WTC11 (cell line): Measurements from ENCODE around the gene MARK2. TPM values are rescaled to one million over a fixed set of nuclear protein-coding genes. Genes with fewer than 3 reads are reported as not detected.
A peak's percentile ranks its signal among the peaks of the same experiment; 100 is the strongest.

Source experiments
- ATAC-seq: fragments of 200-7000 bp; cut with Tn5 transposase; 2 replicates; pipeline ENCODE4 v1.10.0; 2021; ENCODE audit warnings: mild to moderate bottlenecking, moderate library complexity
- CTCF ChIA-PET: fragments of 300-600 bp; sonication (Branson Sonifier 250); formaldehyde crosslinking; loops from one replicate; lab custom pipeline; 2021; ENCODE audit warnings: antibody characterized with exemption; lab: Charles Lee
- POLR2A ChIA-PET: fragments of 350-600 bp; sonication (Branson Sonifier 250); formaldehyde crosslinking; loops from one replicate; lab custom pipeline; 2021; ENCODE audit warnings: antibody characterized with exemption; lab: Charles Lee
- DNase-seq: peaks from one replicate; pipeline ENCODE4 v3.0.0; 2021; ENCODE audit warnings: low spot score
- H3K27ac Mint-ChIP-seq: 2 replicates; pipeline ENCODE4 v1.8.0; 2021; ENCODE audit warnings: mixed read lengths
- H3K27me3 Mint-ChIP-seq: 2 replicates; pipeline ENCODE4 v1.8.0; 2021; ENCODE audit warnings: low read depth, mild to moderate bottlenecking, moderate library complexity, mixed read lengths
- H3K36me3 Mint-ChIP-seq: 2 replicates; pipeline ENCODE4 v1.8.0; 2021; ENCODE audit warnings: mixed read lengths
- H3K4me1 Mint-ChIP-seq: 2 replicates; pipeline ENCODE4 v1.8.0; 2022; ENCODE audit warnings: mixed read lengths
- H3K4me3 Mint-ChIP-seq: 2 replicates; pipeline ENCODE4 v1.8.0; 2021; ENCODE audit warnings: mild to moderate bottlenecking, moderate library complexity, mixed read lengths
- H3K9me3 Mint-ChIP-seq: 2 replicates; pipeline ENCODE4 v1.8.0; 2021; ENCODE audit warnings: mixed read lengths
- CBFB ChIP-seq: sonication (generic); formaldehyde crosslinking; IDR thresholded peaks from 2 replicates; pipeline ENCODE4 v1.8.1; 2022; ENCODE audit warnings: mild to moderate bottlenecking, low read depth, missing genetic modification reagents
- ESRRA ChIP-seq: sonication (generic); formaldehyde crosslinking; IDR thresholded peaks from 2 replicates; pipeline ENCODE4 v1.8.1; 2022; ENCODE audit warnings: mild to moderate bottlenecking, missing genetic modification reagents, borderline replicate concordance
- GABPB1 ChIP-seq: sonication (generic); formaldehyde crosslinking; IDR thresholded peaks from 2 replicates; pipeline ENCODE4 v1.8.1; 2023; ENCODE audit warnings: mild to moderate bottlenecking, missing genetic modification reagents
- GTF2I ChIP-seq: fragments of 250-450 bp; sonication (Bioruptor Pico); conservative IDR thresholded peaks from 2 replicates; pipeline ENCODE4 v1.4.0; 2021; ENCODE audit warnings: mild to moderate bottlenecking
- IRF1 ChIP-seq: sonication (generic); formaldehyde crosslinking; IDR thresholded peaks from 2 replicates; pipeline ENCODE4 v1.8.0; 2023; ENCODE audit warnings: missing genetic modification reagents
- IRF2 ChIP-seq: sonication (generic); formaldehyde crosslinking; IDR thresholded peaks from 2 replicates; pipeline ENCODE4 v1.8.0; 2022; ENCODE audit warnings: low read depth, missing genetic modification reagents, borderline replicate concordance
- JAZF1 ChIP-seq: fragments of 250-450 bp; sonication (Bioruptor Pico); IDR thresholded peaks from 2 replicates; pipeline ENCODE4 v1.9.0; 2021; ENCODE audit warnings: moderate library complexity, mild to moderate bottlenecking, inconsistent platforms
- NR2C2 ChIP-seq: sonication (generic); formaldehyde crosslinking; IDR thresholded peaks from 2 replicates; pipeline ENCODE4 v1.8.0; 2022; ENCODE audit warnings: mild to moderate bottlenecking, missing genetic modification reagents
- NR3C1 ChIP-seq: sonication (generic); formaldehyde crosslinking; conservative IDR thresholded peaks from 2 replicates; pipeline ENCODE4 v1.8.1; 2023; ENCODE audit warnings: low read depth, mild to moderate bottlenecking, missing genetic modification reagents
- OVOL2 ChIP-seq: fragments of 250-450 bp; sonication (Bioruptor Pico); IDR thresholded peaks from 2 replicates; pipeline ENCODE4 v1.9.0; 2021; ENCODE audit warnings: mild to moderate bottlenecking, borderline replicate concordance
- RELA ChIP-seq: sonication (generic); formaldehyde crosslinking; IDR thresholded peaks from 2 replicates; pipeline ENCODE4 v1.8.1; 2022; ENCODE audit warnings: missing genetic modification reagents, mild to moderate bottlenecking, borderline replicate concordance
- RORB ChIP-seq: fragments of 250-450 bp; sonication (Bioruptor Pico); IDR thresholded peaks from 2 replicates; pipeline ENCODE4 v1.9.0; 2021; ENCODE audit warnings: mild to moderate bottlenecking
- TCF7 ChIP-seq: sonication (generic); formaldehyde crosslinking; IDR thresholded peaks from 2 replicates; pipeline ENCODE4 v1.8.0; 2022; ENCODE audit warnings: mild to moderate bottlenecking, low read depth, missing genetic modification reagents, moderate library complexity
- TP53 ChIP-seq: sonication (generic); formaldehyde crosslinking; IDR thresholded peaks from 2 replicates; pipeline ENCODE4 v1.8.1; 2023; ENCODE audit warnings: mild to moderate bottlenecking, missing genetic modification reagents
- ZNF396 ChIP-seq: fragments of 250-450 bp; sonication (Bioruptor Pico); IDR thresholded peaks from 2 replicates; pipeline ENCODE4 v1.8.0; 2021; ENCODE audit warnings: mild to moderate bottlenecking, moderate library complexity, borderline replicate concordance
- ZNF423 ChIP-seq: fragments of 250-450 bp; sonication (Bioruptor Pico); IDR thresholded peaks from 2 replicates; pipeline ENCODE4 v2.1.2; 2022; ENCODE audit warnings: mild to moderate bottlenecking, moderate library complexity
- ZNF671 ChIP-seq: fragments of 250-450 bp; sonication (Bioruptor Pico); IDR thresholded peaks from 2 replicates; pipeline ENCODE4 v1.8.0; 2021; ENCODE audit warnings: mild to moderate bottlenecking
- total RNA-seq: library from RNA; stranded (reverse); gene quantifications from 3 replicates; pipeline ENCODE4 v1.2.3, GENCODE V29; 2021
- TF ChIP-seq, protein P1 (sequence below): sonication (generic); formaldehyde crosslinking; IDR thresholded peaks from 2 replicates; pipeline ENCODE4 v1.8.1; 2023; ENCODE audit warnings: mild to moderate bottlenecking, missing genetic modification reagents
- TF ChIP-seq, protein P2 (sequence below): sonication (generic); formaldehyde crosslinking; conservative IDR thresholded peaks from 2 replicates; pipeline ENCODE4 v1.8.1; 2022; ENCODE audit warnings: mild to moderate bottlenecking, missing genetic modification reagents
- TF ChIP-seq, protein P3 (sequence below): fragments of 250-450 bp; sonication (Bioruptor Pico); IDR thresholded peaks from 2 replicates; pipeline ENCODE4 v1.9.0; 2021; ENCODE audit warnings: moderate library complexity, mild to moderate bottlenecking, inconsistent platforms, borderline replicate concordance
- TF ChIP-seq, protein P4 (sequence below): sonication (generic); formaldehyde crosslinking; IDR thresholded peaks from 2 replicates; pipeline ENCODE4 v1.8.1; 2023; ENCODE audit warnings: mild to moderate bottlenecking, missing genetic modification reagents, moderate library complexity
- TF ChIP-seq, protein P5 (sequence below): sonication (generic); formaldehyde crosslinking; IDR thresholded peaks from 2 replicates; pipeline ENCODE4 v1.8.1; 2022; ENCODE audit warnings: low read depth, mild to moderate bottlenecking, moderate library complexity, missing genetic modification reagents, borderline replicate concordance
- TF ChIP-seq, protein P6 (sequence below): sonication (generic); formaldehyde crosslinking; conservative IDR thresholded peaks from 2 replicates; pipeline ENCODE4 v1.8.1; 2023; ENCODE audit warnings: mild to moderate bottlenecking, low read depth, missing genetic modification reagents, moderate library complexity

MARK2 gene
- total RNA-seq, 1 experiment from 2014 or later: 57.4 TPM

GRCh38 chr11:63914896-63915691, 76.2 kb downstream of the MARK2 start:
- ATAC-seq (no peak), DNase-seq (no peak)
- no peak overlapping the region for H3K27ac Mint-ChIP-seq
- ChIA-PET CTCF (interaction anchor here (0.9 to 6.6 kb wide), 7 partner anchors 9 to 77 kb away, joined by 3 to 94 read pairs (median 6); partner anchors contain the start of gene MARK2), POLR2A (no interaction called here)
- no peaks in the 10 kb centered on the region for H3K27me3 Mint-ChIP-seq
- peak overlapping the region; percentile 90 for H3K4me3 Mint-ChIP-seq
- H3K4me1 Mint-ChIP-seq: peaks cover 35% of the 10 kb centered on the region
- TF ChIP-seq ESRRA (no peak), JAZF1 (CRISPR knock-in tag) (no peak), ZNF396 (CRISPR knock-in tag) (no peak), ZNF423 (0 out of 2 replicates have a peak, but pooled peaks have one; percentile 18), IRF1 (CRISPR knock-in tag) (no peak), TP53 (CRISPR knock-in tag) (0 out of 2 replicates have a peak, but pooled peaks have one; percentile 42), OVOL2 (CRISPR knock-in tag) (no peak), GABPB1 (CRISPR knock-in tag) (no peak)
- TF ChIP-seq, protein P1, sequence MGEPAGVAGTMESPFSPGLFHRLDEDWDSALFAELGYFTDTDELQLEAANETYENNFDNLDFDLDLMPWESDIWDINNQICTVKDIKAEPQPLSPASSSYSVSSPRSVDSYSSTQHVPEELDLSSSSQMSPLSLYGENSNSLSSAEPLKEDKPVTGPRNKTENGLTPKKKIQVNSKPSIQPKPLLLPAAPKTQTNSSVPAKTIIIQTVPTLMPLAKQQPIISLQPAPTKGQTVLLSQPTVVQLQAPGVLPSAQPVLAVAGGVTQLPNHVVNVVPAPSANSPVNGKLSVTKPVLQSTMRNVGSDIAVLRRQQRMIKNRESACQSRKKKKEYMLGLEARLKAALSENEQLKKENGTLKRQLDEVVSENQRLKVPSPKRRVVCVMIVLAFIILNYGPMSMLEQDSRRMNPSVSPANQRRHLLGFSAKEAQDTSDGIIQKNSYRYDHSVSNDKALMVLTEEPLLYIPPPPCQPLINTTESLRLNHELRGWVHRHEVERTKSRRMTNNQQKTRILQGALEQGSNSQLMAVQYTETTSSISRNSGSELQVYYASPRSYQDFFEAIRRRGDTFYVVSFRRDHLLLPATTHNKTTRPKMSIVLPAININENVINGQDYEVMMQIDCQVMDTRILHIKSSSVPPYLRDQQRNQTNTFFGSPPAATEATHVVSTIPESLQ (CRISPR knock-in tag): no peak
- H3K36me3 Mint-ChIP-seq: peaks cover 18% of the 10 kb centered on the region
- no peaks in the 10 kb centered on the region for H3K9me3 Mint-ChIP-seq

GRCh38 chr11:63915961-63916836, 77.3 kb downstream of the MARK2 start:
- ATAC-seq: peak; percentile 16
- no peaks in the 10 kb centered on the region for H3K27me3 Mint-ChIP-seq
- DNase-seq: peak; percentile 96
- peaks cover 31% of the 10 kb centered on the region for H3K4me1 Mint-ChIP-seq
- peak overlapping the region; percentile 84; the same call in 1 of the 2 replicates for H3K27ac Mint-ChIP-seq
- CTCF ChIA-PET: interaction anchor here (0.6 to 6.6 kb wide), 16 partner anchors 10 to 269 kb away, joined by 3 to 103 read pairs (median 4); partner anchors contain the start of genes MARK2 and ZFTA
- H3K9me3 Mint-ChIP-seq: no peaks in the 10 kb centered on the region
- H3K36me3 Mint-ChIP-seq: peaks cover 18% of the 10 kb centered on the region
- H3K4me3 Mint-ChIP-seq: peak overlapping the region; percentile 90
- POLR2A ChIA-PET: interaction anchor here (1.0 to 3.1 kb wide), 5 partner anchors 19 to 269 kb away, joined by 3 to 14 read pairs (median 10); partner anchors contain the start of genes MARK2 and STIP1
- TF ChIP-seq, protein P2, sequence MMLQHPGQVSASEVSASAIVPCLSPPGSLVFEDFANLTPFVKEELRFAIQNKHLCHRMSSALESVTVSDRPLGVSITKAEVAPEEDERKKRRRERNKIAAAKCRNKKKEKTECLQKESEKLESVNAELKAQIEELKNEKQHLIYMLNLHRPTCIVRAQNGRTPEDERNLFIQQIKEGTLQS (CRISPR knock-in tag): no peak
- TF ChIP-seq, protein P3, sequence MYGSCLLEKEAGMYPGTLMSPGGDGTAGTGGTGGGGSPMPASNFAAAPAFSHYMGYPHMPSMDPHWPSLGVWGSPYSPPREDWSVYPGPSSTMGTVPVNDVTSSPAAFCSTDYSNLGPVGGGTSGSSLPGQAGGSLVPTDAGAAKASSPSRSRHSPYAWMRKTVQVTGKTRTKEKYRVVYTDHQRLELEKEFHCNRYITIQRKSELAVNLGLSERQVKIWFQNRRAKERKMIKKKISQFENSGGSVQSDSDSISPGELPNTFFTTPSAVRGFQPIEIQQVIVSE (CRISPR knock-in tag): no peak
- TF ChIP-seq ZNF671 (CRISPR knock-in tag) (no peak), RORB (CRISPR knock-in tag) (no peak), NR2C2 (CRISPR knock-in tag) (no peak), IRF2 (CRISPR knock-in tag) (no peak), CBFB (CRISPR knock-in tag) (no peak), ZNF423 (no peak), GABPB1 (CRISPR knock-in tag) (no peak), NR3C1 (no peak), TCF7 (CRISPR knock-in tag) (no peak), RELA (CRISPR knock-in tag) (no peak), GTF2I (no peak)
- TF ChIP-seq, protein P4, sequence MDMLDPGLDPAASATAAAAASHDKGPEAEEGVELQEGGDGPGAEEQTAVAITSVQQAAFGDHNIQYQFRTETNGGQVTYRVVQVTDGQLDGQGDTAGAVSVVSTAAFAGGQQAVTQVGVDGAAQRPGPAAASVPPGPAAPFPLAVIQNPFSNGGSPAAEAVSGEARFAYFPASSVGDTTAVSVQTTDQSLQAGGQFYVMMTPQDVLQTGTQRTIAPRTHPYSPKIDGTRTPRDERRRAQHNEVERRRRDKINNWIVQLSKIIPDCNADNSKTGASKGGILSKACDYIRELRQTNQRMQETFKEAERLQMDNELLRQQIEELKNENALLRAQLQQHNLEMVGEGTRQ (CRISPR knock-in tag): 0 out of 2 replicates have a peak, but pooled peaks have one; percentile 7
- TF ChIP-seq, protein P5, sequence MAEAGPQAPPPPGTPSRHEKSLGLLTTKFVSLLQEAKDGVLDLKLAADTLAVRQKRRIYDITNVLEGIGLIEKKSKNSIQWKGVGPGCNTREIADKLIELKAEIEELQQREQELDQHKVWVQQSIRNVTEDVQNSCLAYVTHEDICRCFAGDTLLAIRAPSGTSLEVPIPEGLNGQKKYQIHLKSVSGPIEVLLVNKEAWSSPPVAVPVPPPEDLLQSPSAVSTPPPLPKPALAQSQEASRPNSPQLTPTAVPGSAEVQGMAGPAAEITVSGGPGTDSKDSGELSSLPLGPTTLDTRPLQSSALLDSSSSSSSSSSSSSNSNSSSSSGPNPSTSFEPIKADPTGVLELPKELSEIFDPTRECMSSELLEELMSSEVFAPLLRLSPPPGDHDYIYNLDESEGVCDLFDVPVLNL (CRISPR knock-in tag): no peak
- TF ChIP-seq, protein P6, sequence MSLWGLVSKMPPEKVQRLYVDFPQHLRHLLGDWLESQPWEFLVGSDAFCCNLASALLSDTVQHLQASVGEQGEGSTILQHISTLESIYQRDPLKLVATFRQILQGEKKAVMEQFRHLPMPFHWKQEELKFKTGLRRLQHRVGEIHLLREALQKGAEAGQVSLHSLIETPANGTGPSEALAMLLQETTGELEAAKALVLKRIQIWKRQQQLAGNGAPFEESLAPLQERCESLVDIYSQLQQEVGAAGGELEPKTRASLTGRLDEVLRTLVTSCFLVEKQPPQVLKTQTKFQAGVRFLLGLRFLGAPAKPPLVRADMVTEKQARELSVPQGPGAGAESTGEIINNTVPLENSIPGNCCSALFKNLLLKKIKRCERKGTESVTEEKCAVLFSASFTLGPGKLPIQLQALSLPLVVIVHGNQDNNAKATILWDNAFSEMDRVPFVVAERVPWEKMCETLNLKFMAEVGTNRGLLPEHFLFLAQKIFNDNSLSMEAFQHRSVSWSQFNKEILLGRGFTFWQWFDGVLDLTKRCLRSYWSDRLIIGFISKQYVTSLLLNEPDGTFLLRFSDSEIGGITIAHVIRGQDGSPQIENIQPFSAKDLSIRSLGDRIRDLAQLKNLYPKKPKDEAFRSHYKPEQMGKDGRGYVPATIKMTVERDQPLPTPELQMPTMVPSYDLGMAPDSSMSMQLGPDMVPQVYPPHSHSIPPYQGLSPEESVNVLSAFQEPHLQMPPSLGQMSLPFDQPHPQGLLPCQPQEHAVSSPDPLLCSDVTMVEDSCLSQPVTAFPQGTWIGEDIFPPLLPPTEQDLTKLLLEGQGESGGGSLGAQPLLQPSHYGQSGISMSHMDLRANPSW (CRISPR knock-in tag): no peak
